ENCODE data around the gene TAF1C.

- TF ChIP-seq, protein P1, sequence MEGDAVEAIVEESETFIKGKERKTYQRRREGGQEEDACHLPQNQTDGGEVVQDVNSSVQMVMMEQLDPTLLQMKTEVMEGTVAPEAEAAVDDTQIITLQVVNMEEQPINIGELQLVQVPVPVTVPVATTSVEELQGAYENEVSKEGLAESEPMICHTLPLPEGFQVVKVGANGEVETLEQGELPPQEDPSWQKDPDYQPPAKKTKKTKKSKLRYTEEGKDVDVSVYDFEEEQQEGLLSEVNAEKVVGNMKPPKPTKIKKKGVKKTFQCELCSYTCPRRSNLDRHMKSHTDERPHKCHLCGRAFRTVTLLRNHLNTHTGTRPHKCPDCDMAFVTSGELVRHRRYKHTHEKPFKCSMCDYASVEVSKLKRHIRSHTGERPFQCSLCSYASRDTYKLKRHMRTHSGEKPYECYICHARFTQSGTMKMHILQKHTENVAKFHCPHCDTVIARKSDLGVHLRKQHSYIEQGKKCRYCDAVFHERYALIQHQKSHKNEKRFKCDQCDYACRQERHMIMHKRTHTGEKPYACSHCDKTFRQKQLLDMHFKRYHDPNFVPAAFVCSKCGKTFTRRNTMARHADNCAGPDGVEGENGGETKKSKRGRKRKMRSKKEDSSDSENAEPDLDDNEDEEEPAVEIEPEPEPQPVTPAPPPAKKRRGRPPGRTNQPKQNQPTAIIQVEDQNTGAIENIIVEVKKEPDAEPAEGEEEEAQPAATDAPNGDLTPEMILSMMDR (IDR thresholded peaks at IDR 0.05 in 8 of 11, conservative IDR thresholded peaks at IDR 0.05 in 3 of 11) = no peak
- no peak for TF ChIP-seq POLR2A (IDR thresholded peaks at IDR 0.05)
Observed at GRCh38 chr16:84232060-84232459, 45.2 kb upstream of the TAF1C start.
